ENCODE results near the gene PLCH2.
A peak's percentile ranks its signal among the peaks of the same experiment; 100 is the strongest.
"Not testable (repeated sequence)": the region's sequence is repeated elsewhere in the genome, so short reads cannot be mapped to it uniquely, and the experiment has no call there.

The PLCH2 gene

DNA sequence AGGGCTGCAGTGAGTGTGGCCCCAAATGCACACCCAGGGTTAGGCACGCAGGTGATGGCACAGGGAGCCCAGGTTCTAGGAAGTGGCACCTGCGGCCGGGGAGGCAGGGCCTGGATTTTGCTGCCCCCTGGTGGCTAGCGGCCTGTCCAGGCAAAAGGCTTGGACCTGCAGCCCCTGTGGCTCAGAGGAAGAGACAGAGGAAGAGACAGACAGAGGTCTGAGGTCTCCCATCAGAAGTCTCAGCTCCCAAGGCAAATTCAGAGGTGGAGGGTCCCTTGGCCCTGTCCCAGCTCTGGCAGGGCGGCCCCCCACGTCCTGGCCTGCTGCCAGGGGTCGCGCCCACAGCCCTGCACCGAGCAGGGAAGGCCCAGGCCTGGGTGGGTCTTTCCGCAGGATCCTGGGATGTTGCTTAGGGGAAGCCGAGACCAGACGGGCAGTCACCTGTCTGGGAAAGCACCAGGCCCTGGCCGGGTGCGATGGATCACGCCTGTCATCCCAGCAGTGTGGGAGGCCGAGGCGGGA, 72.0 kb downstream of the PLCH2 start:
- Histone ChIP-seq H3K4me3 (peak overlapping the region; percentile 42 to 67 (median 48)), H3K27ac (peak overlapping the region; percentile 57 to 100 (median 94))

DNA sequence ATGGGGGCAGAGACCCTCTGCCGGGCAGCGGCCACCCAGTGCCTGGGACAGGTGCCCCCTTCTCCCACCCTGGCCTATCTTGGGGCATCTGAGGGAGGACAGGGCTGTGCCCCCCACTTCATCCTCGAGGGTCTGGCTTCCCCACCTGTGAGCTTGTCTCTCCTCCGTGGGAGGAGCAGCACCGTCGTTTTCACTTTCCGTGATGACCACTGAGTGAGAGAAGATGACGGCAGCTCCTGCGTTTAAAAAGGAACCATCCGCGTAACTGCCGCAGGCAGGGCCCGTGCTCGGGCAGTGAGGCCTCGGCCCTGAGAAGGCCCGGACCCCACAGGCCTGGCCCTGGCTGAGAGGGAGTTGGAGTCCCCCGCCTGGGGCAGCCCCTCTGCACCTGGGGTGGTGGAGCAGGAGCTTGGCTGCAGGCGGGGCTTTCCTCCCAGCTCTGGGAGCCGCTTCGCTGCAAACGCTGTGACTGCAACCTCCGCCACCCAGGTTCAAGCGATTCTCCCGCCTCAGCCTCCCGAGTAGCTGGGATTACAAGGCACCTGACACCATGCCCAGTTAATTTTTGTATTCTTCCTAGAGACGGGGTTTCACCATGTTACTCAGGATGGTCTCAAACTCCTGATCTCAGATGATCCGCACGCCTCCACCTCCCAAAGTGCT, 73.4 kb downstream of the PLCH2 start:
- H3K27ac ChIP-seq = peak overlapping the region; percentile 79 to 100 (median 94)
- H3K4me3 ChIP-seq = peak overlapping the region in 1 of 7 experiments; percentile 58

DNA sequence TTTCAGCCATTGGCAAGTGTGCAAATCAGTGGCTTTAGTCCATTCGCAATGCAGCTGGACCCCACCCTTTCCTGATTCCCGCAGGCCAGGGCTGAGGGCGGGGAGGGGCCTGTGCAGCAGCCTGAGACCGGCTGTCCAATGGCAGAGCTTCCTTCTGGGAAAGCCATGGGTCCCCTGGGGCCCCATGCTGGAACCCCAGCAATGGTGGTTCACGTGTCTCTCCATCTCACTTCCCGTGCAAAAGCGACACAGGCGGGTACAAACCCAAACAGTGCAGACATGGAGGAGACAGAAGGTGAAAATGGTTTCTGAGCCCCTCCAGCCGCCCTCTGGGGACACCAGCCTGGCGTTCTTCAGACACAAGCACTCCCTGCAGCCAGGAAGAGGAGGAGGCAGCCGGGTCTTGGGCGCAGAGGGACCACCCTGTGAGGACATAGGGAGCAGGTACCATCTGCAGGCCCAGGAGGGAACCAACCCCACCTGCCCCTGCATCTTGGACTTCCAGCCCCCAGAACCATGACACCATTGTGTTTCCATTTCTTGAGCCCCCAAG, 74.3 kb downstream of the PLCH2 start:
- not testable (repeated sequence) for H3K4me3 ChIP-seq

DNA sequence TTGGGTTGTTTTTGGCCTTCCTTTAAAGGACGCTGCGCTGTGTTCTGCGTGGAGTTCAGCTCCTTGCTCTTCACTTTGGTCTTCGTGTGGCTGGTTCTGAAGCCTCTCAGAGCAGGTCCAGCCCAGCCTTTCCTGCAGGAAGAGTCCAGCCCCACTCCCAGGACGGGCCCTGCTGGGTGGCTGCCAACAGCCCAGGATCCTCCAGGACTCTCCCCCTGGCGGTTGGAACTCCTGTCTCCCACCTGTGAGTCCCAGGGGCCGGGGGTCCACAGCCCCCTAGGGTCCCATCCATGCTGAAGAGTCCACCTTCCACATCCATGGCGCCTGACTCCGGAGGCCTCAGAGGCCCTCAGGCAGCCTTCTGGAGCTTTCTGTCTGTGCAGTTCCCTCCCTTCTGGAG, 75.5 kb downstream of the PLCH2 start:
- not testable (repeated sequence) for H3K27ac ChIP-seq, H3K4me3 ChIP-seq

More for the DNA sequence above, 74.3 kb downstream of the PLCH2 start:
- peak overlapping the region in 6 of 21 experiments; percentile 15 to 97 (median 61) for H3K27ac ChIP-seq

DNA sequence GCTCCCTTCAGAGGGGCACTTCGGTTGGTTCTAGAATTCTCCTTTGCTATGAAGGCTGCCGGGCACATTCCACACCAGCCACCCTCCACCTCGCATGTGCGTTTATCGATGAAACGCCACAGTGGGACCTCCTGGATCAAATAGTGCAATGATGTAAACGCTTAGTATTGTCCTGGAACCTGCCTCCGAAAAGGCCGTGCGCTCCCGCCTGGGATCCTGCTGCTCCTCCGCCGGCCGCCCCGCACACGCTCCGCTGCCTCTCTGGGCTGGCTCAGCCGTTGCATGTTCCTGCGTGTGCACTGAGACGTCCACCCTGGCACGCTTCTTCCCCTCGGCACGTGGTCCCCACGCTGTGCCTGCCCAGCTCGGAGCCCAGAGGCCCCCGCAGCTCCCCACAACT, 76.1 kb downstream of the PLCH2 start:
- no peak overlapping the region for H3K27ac ChIP-seq
- no peak overlapping the region for H3K4me3 ChIP-seq

DNA sequence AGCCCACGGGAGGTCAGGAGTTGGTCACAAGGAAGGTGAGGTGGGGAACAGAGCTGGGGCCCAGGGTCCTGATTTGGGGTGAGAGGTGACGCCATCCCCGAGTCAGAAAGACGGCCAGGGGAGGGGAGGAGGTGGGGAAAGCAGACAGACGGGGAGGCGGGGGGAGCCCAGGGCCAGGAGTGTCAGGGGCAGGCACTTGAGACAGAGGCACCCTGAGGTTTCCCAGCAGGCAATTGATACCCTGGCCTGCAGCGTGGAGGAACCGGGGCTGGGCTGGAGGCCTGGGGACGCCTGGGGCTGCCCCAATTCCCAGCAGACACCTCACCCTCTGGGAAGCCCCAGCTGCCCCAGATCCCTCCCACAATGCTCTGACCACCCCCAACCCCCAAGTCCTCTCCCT, 77.0 kb downstream of the PLCH2 start:
- not testable (repeated sequence) for H3K4me3 ChIP-seq

DNA sequence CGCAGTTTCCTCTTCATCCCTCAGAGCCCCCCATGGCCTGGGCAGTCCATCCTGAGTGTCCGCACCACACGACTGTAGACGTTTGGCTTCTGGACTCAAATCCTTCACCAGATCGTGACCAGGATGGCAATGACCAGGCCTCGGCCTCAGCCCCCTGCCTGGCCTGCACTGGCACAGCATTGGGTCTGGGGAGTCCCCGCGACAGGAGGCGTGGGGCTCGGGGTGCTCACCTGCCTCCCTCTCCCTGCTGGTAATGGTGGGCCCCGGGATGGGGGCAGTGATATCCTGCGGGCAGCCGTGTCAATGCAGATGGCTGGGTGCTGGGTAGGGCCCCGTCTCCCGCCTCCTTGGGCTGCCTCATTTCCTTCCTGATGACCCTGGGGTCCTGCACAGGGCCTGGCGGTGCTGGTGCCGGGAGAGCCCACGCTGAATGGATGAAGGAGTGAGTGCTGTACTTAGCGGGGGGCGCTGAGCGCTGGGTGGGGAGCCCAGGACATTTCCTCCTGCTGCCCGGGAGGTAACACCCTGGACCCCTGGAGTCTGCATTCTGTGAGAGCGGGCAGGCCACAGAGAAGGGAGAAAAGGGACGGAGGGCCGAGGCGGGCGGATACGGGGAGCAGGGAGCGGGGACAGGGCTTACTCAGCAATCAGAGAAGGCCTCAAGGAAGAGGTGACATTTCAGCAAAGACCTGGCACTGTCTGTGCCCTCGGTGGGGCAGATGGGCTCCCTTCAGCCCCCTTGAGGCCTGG, 78.0 kb downstream of the PLCH2 start:
- Histone ChIP-seq H3K27ac (peak overlapping the region in 9 of 21 experiments; percentile 26 to 100 (median 90)), H3K4me3 (no peak overlapping the region)

More for the DNA sequence above, 77.0 kb downstream of the PLCH2 start:
- not testable (repeated sequence) for H3K27ac ChIP-seq

DNA sequence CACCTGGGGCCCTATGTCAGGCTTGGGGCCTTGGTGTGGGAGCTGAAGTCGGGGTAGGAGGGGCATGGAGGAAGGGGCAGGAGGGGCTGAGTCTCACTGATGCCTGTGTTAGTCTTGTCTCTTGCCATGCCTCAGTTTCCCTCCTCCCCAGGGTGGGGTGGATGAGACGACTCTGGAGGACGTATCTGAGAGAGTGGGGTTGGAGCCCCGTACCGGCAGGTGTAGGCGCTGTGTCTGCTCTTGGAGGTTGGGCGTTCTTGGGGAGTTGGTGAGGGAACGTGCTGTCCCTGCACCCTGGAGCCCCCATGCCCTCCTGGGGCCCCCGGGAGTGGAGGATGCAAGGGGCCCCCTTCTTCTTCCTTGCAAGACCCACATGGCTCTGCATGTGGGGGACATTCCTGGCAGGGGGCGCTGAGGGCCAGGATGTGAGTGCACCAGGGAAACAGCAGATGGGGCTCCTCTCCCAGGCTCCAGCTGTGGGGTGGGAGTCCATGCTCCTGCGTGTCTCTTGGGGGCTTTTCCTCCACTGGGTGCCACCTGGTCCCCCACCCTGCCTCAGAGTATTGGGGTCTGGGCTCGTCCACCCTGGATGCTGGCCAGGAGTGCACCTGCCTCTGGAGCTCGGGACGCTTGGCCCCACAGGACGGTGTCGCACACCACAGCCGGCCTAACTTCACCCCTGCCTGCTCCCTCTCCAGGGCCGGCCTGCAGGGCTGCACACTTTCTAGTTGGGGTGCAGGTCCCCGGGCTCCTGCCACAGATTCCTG, 78.7 kb downstream of the PLCH2 start:
- Histone ChIP-seq H3K27ac (peak overlapping the region; percentile 47 to 100 (median 95)), H3K4me3 (peak overlapping the region in 5 of 7 experiments; percentile 39 to 88 (median 55))
